Muscle layer of duodenum (tissue), 2 donors: Measurements from ENCODE around the gene HES1.

ENCODE experiments used
- H3K27ac ChIP-seq: one replicate; pipeline ENCODE4 v1.7.0; 2013; ENCODE audit warnings: mild to moderate bottlenecking, low read length
- H3K27me3 ChIP-seq: one replicate; pipeline ENCODE4 v1.7.0; 2013; ENCODE audit warnings: low read depth, mild to moderate bottlenecking, control low read depth, low read length
- H3K36me3 ChIP-seq, 2 donors: one replicate each; pipeline ENCODE4 v1.7.0; 2013; ENCODE audit warnings: low read length in 2 of 2, control low read depth in 1 of 2, mild to moderate bottlenecking in 1 of 2; ENCODE audit not compliant: insufficient read depth in 2 of 2, control insufficient read depth in 1 of 2
- H3K4me1 ChIP-seq, 2 donors: one replicate each; pipeline ENCODE4 v1.7.0; 2013; ENCODE audit warnings: low read length in 2 of 2, mild to moderate bottlenecking in 2 of 2, control low read depth in 1 of 2, moderate library complexity in 1 of 2; ENCODE audit not compliant: insufficient read depth in 2 of 2, control insufficient read depth in 1 of 2
- H3K4me3 ChIP-seq, 2 donors: one replicate each; pipeline ENCODE4 v1.7.0; 2013; ENCODE audit warnings: low read length in 2 of 2, low read depth in 1 of 2, mild to moderate bottlenecking in 1 of 2
- H3K9me3 ChIP-seq, 2 donors: one replicate each; pipeline ENCODE4 v1.7.0; 2013; ENCODE audit warnings: low read length in 2 of 2, control low read depth in 1 of 2, mild to moderate bottlenecking in 1 of 2; ENCODE audit not compliant: control insufficient read depth in 1 of 2
- donor health status: healthy.

HES1 gene

GRCh38 chr3:194180570-194180969, 44.6 kb downstream of the HES1 start:
- Histone ChIP-seq H3K9me3 (no peaks in the 10 kb centered on the region), H3K27me3 (no peaks in the 10 kb centered on the region), H3K36me3 (no peaks in the 10 kb centered on the region), H3K4me3 (no peak overlapping the region), H3K4me1 (peaks cover 0 to 5% of the 10 kb centered on the region in 2 donors), H3K27ac (no peak overlapping the region)

GRCh38 chr3:194181612-194182529, 45.9 kb downstream of the HES1 start:
- Histone ChIP-seq H3K27me3 (no peaks in the 10 kb centered on the region), H3K36me3 (no peaks in the 10 kb centered on the region), H3K9me3 (no peaks in the 10 kb centered on the region), H3K4me1 (peaks cover 0 to 1% of the 10 kb centered on the region in 2 donors), H3K4me3 (no peak overlapping the region), H3K27ac (no peak overlapping the region)

- H3K27ac ChIP-seq: no peak overlapping the region
- no peaks in the 10 kb centered on the region for H3K9me3 ChIP-seq
- H3K4me3 ChIP-seq: no peak overlapping the region
- H3K4me1 ChIP-seq: no peaks in the 10 kb centered on the region
- no peaks in the 10 kb centered on the region for H3K36me3 ChIP-seq
- H3K27me3 ChIP-seq: no peaks in the 10 kb centered on the region
Observed at GRCh38 chr3:194183271-194183670, 47.3 kb downstream of the HES1 start.

- Histone ChIP-seq H3K27ac (no peak overlapping the region), H3K36me3 (no peaks in the 10 kb centered on the region)
Observed at GRCh38 chr3:194184265-194184751, 48.4 kb downstream of the HES1 start.

GRCh38 chr3:194184801-194185200, 48.9 kb downstream of the HES1 start:
- Histone ChIP-seq H3K9me3 (no peaks in the 10 kb centered on the region), H3K27me3 (no peaks in the 10 kb centered on the region), H3K4me3 (no peak overlapping the region), H3K27ac (no peak overlapping the region), H3K36me3 (no peaks in the 10 kb centered on the region), H3K4me1 (no peaks in the 10 kb centered on the region)

More at GRCh38 chr3:194184265-194184751, 48.4 kb downstream of the HES1 start:
- Histone ChIP-seq H3K4me1 (no peaks in the 10 kb centered on the region), H3K27me3 (no peaks in the 10 kb centered on the region), H3K4me3 (no peak overlapping the region), H3K9me3 (no peaks in the 10 kb centered on the region)

- Histone ChIP-seq H3K27me3 (no peaks in the 10 kb centered on the region), H3K4me1 (no peaks in the 10 kb centered on the region), H3K4me3 (no peak overlapping the region), H3K9me3 (no peaks in the 10 kb centered on the region), H3K27ac (no peak overlapping the region), H3K36me3 (no peaks in the 10 kb centered on the region)
Observed at GRCh38 chr3:194185221-194185620, 49.3 kb downstream of the HES1 start.

- Histone ChIP-seq H3K4me1 (no peaks in the 10 kb centered on the region), H3K36me3 (no peaks in the 10 kb centered on the region), H3K9me3 (no peaks in the 10 kb centered on the region), H3K4me3 (no peak overlapping the region), H3K27me3 (no peaks in the 10 kb centered on the region), H3K27ac (no peak overlapping the region)
Observed at GRCh38 chr3:194187233-194187944, 51.4 kb downstream of the HES1 start.
